IMR-90 (cell line): ENCODE data around the gene AHNAK. TPM values are rescaled to one million over a fixed set of nuclear protein-coding genes. Genes with fewer than 3 reads are reported as not detected.

Experiments used
- ATAC-seq: fragments of 200-7000 bp; cut with Tn5 transposase; 2 replicates; pipeline ENCODE4 v1.9.1; 2020; ENCODE audit warnings: low read depth, mild to moderate bottlenecking, moderate library complexity
- BruUV-seq: library from RNA; stranded (reverse); fragments of 400-500 nt; replicated peaks from 2 replicates; lab custom pipeline; 2021; lab: Mats Ljungman, UMichigan
- CTCF ChIA-PET: fragments of 300-600 bp; formaldehyde crosslinking; extraction: SDS; loops from one replicate; lab custom pipeline; 2021; ENCODE audit warnings: antibody characterized with exemption; lab: Yijun Ruan, JAX
- POLR2A ChIA-PET: fragments of 300-600 bp; sonication (Branson Sonifier 250); formaldehyde crosslinking; loops from one replicate; lab custom pipeline; 2022; ENCODE audit warnings: antibody characterized with exemption; ENCODE audit not compliant: unreplicated experiment; lab: Charles Lee
- DNase-seq: peaks from one replicate; pipeline ENCODE4 v3.0.0; 2013
- H2AFZ ChIP-seq: replicated peaks from 2 replicates; pipeline ENCODE3; 2013; ENCODE audit warnings: low read length, mild to moderate bottlenecking; ENCODE audit not compliant: poor library complexity
- H2AK5ac ChIP-seq: 2 replicates; pipeline ENCODE4 v1.6.1; 2013; ENCODE audit warnings: low read depth, low read length, inconsistent platforms
- H2AK9ac ChIP-seq: replicated peaks from 2 replicates; pipeline ENCODE3; 2013; ENCODE audit warnings: mild to moderate bottlenecking, low read depth, low read length, moderate library complexity; ENCODE audit not compliant: poor library complexity
- H2BK120ac ChIP-seq: 2 replicates; pipeline ENCODE4 v1.6.1; 2013; ENCODE audit warnings: low read depth, low read length, inconsistent platforms
- H2BK15ac ChIP-seq: 3 replicates; pipeline ENCODE4 v1.6.1; 2013; ENCODE audit warnings: low read depth, low read length, inconsistent platforms
- H2BK20ac ChIP-seq: 2 replicates; pipeline ENCODE4 v1.6.1; 2013; ENCODE audit warnings: low read depth, mild to moderate bottlenecking, inconsistent platforms, low read length, moderate library complexity
- H2BK5ac ChIP-seq: 2 replicates; pipeline ENCODE4 v1.6.1; 2013; ENCODE audit warnings: mild to moderate bottlenecking, low read depth, low read length, inconsistent platforms; ENCODE audit not compliant: poor library complexity, severe bottlenecking
- H3K14ac ChIP-seq: replicated peaks from 2 replicates; pipeline ENCODE4 v1.6.1; 2013; ENCODE audit warnings: low read depth, low read length, inconsistent platforms
- H3K18ac ChIP-seq: 2 replicates; pipeline ENCODE4 v1.6.1; 2013; ENCODE audit warnings: low read depth, low read length, control low read depth
- H3K23ac ChIP-seq: 2 replicates; pipeline ENCODE4 v1.6.1; 2013; ENCODE audit warnings: low read depth, low read length, inconsistent platforms
- H3K27ac ChIP-seq: 2 replicates; pipeline ENCODE4 v1.5.1; 2013; ENCODE audit warnings: mild to moderate bottlenecking, control low read depth, low read length; ENCODE audit not compliant: insufficient read depth
- H3K27me3 ChIP-seq: 2 replicates; pipeline ENCODE4 v1.6.1; 2013; ENCODE audit warnings: low read length; ENCODE audit not compliant: control insufficient read depth, insufficient read depth
- H3K36me3 ChIP-seq: 2 replicates; pipeline ENCODE4 v1.6.1; 2013; ENCODE audit warnings: low read length, mixed read lengths; ENCODE audit not compliant: control insufficient read depth, insufficient read depth
- H3K4ac ChIP-seq: 2 replicates; pipeline ENCODE4 v1.6.1; 2013; ENCODE audit warnings: low read depth, low read length, inconsistent platforms
- H3K4me1 ChIP-seq: 2 replicates; pipeline ENCODE4 v1.6.1; 2013; ENCODE audit warnings: low read length, mixed read lengths; ENCODE audit not compliant: control insufficient read depth, insufficient read depth
- H3K4me2 ChIP-seq: 2 replicates; pipeline ENCODE4 v1.6.1; 2013; ENCODE audit warnings: low read depth, mild to moderate bottlenecking, control low read depth, low read length, moderate library complexity
- H3K4me3 ChIP-seq: 2 replicates; pipeline ENCODE4 v1.5.1; 2013; ENCODE audit warnings: low read depth, mild to moderate bottlenecking, control low read depth, low read length, moderate library complexity; ENCODE audit not compliant: insufficient read depth
- H3K56ac ChIP-seq: 2 replicates; pipeline ENCODE4 v1.6.1; 2013; ENCODE audit warnings: low read length, inconsistent platforms; ENCODE audit not compliant: insufficient read depth; ENCODE audit errors: extremely low read depth
- H3K79me1 ChIP-seq, 2 experiments: 2 replicates each; pipeline ENCODE4 v1.6.1; 2013; ENCODE audit warnings: low read length in 2 of 2, inconsistent platforms in 1 of 2, low read depth in 1 of 2
- H3K9ac ChIP-seq: 2 replicates; pipeline ENCODE4 v1.6.1; 2013; ENCODE audit warnings: low read depth, low read length, control low read depth
- H3K9me1 ChIP-seq: 2 replicates; pipeline ENCODE4 v1.6.1; 2013; ENCODE audit warnings: low read length, inconsistent platforms; ENCODE audit not compliant: insufficient read depth
- H3K9me3 ChIP-seq: 2 replicates; pipeline ENCODE4 v1.6.1; 2013; ENCODE audit warnings: low read length; ENCODE audit not compliant: control insufficient read depth, insufficient read depth
- H4K20me1 ChIP-seq: 2 replicates; pipeline ENCODE4 v1.6.1; 2013; ENCODE audit warnings: low read length, inconsistent platforms; ENCODE audit not compliant: insufficient read depth
- H4K5ac ChIP-seq: 2 replicates; pipeline ENCODE4 v1.6.1; 2013; ENCODE audit warnings: mild to moderate bottlenecking, low read depth, low read length, control low read depth
- H4K8ac ChIP-seq, 2 experiments: 2 replicates each; pipeline ENCODE4 v1.6.1; 2013; ENCODE audit warnings: low read depth in 2 of 2, low read length in 2 of 2, control low read depth in 1 of 2, inconsistent platforms in 1 of 2
- H4K91ac ChIP-seq: 2 replicates; pipeline ENCODE4 v1.6.1; 2013; ENCODE audit warnings: low read depth, low read length, inconsistent platforms; ENCODE audit not compliant: insufficient read depth
- BHLHE40 ChIP-seq: fragments of 150-350 bp; IDR thresholded peaks from 2 replicates; pipeline ENCODE4 v1.6.1; 2016; ENCODE audit warnings: mild to moderate bottlenecking, low read depth, low read length
- CEBPB ChIP-seq: IDR thresholded peaks from 2 replicates; pipeline ENCODE4 v1.6.1; 2012; ENCODE audit warnings: low read depth, low read length, improper control_type of control experiment
- CHD1 ChIP-seq: IDR thresholded peaks from 2 replicates; pipeline ENCODE4 v1.6.1; 2012; ENCODE audit warnings: low read depth, low read length, improper control_type of control experiment
- ELK1 ChIP-seq: fragments of 150-350 bp; IDR thresholded peaks from 2 replicates; pipeline ENCODE4 v1.6.1; 2016; ENCODE audit warnings: low read depth, mild to moderate bottlenecking, low read length, moderate library complexity, borderline replicate concordance
- FOS ChIP-seq: fragments of 150-350 bp; IDR thresholded peaks from 2 replicates; pipeline ENCODE4 v1.6.1; 2016; ENCODE audit warnings: low read depth, low read length
- MAFK ChIP-seq: IDR thresholded peaks from 2 replicates; pipeline ENCODE4 v1.6.1; 2012; ENCODE audit warnings: low read depth, low read length, improper control_type of control experiment
- MAZ ChIP-seq: IDR thresholded peaks from 2 replicates; pipeline ENCODE4 v1.6.1; 2012; ENCODE audit warnings: low read depth, mild to moderate bottlenecking, low read length, improper control_type of control experiment, moderate library complexity, borderline replicate concordance
- MXI1 ChIP-seq: IDR thresholded peaks from 2 replicates; pipeline ENCODE4 v1.6.1; 2012; ENCODE audit warnings: low read depth, mild to moderate bottlenecking, low read length, moderate library complexity, borderline replicate concordance
- NFE2L2 ChIP-seq: fragments of 150-350 bp; IDR thresholded peaks from 2 replicates; pipeline ENCODE4 v1.6.1; 2016; ENCODE audit warnings: low read depth, mild to moderate bottlenecking, low read length
- POLR2A ChIP-seq: IDR thresholded peaks from 2 replicates; pipeline ENCODE4 v1.6.1; 2012; ENCODE audit warnings: mild to moderate bottlenecking, low read depth, low read length
- RAD21 ChIP-seq: IDR thresholded peaks from 2 replicates; pipeline ENCODE4 v1.6.1; 2012; ENCODE audit warnings: low read length, improper control_type of control experiment
- RCOR1 ChIP-seq: IDR thresholded peaks from 2 replicates; pipeline ENCODE4 v1.6.1; 2012; ENCODE audit warnings: mild to moderate bottlenecking, low read length, improper control_type of control experiment; ENCODE audit not compliant: insufficient replicate concordance
- RFX5 ChIP-seq: IDR thresholded peaks from 2 replicates; pipeline ENCODE4 v1.8.0; 2012; ENCODE audit warnings: low read depth, mild to moderate bottlenecking, low read length, moderate library complexity
- SMC3 ChIP-seq: fragments of 150-350 bp; IDR thresholded peaks from 2 replicates; pipeline ENCODE4 v1.6.1; 2016; ENCODE audit warnings: low read depth, mild to moderate bottlenecking, antibody characterized with exemption, low read length, moderate library complexity
- WGBS, 2 experiments: methylation state at CpG; one replicate each; pipeline versions ENCODE4 v1.1.5 to v1.1.7; 2013; ENCODE audit warnings: missing lambda C conversion rate in 2 of 2; ENCODE audit not compliant: insufficient read length in 1 of 2; ENCODE audit errors: extremely low coverage in 2 of 2; 5-methylcytosine and 5-hydroxymethylcytosine counted together
- dilution Hi-C: fragments of 300-500 bp; cut with HindIII; formaldehyde crosslinking; loops from one replicate; pipeline ENCODE4 v1.14.3; 2018; ENCODE audit warnings: low sequenced_read_pairs; ENCODE audit not compliant: unreplicated experiment
- in situ Hi-C: fragments of 300-500 bp; cut with MboI; formaldehyde crosslinking; loops from 3 replicates; pipeline ENCODE4 v1.14.3; 2019; ENCODE audit warnings: low sequenced_read_pairs, inconsistent platforms, mixed read lengths
- intact Hi-C: fragments of 100-400 bp; cut with micrococcal nuclease; formaldehyde crosslinking; loops from 2 replicates; pipeline ENCODE4 v1.10.0; 2022
- polyA plus RNA-seq, 3 experiments: library from polyadenylated mRNA; depleted of rRNA; stranded (reverse); fragments of >200 nt; gene quantifications; 2 replicates each; pipeline ENCODE4 v1.2.3, GENCODE V29; 2012; ENCODE audit warnings: low replicate concordance in 1 of 3
- total RNA-seq: library from RNA; depleted of rRNA; stranded (reverse); fragments of >200 nt; gene quantifications from 2 replicates; pipeline ENCODE4 v1.2.3, GENCODE V29; 2012
- TF ChIP-seq, protein P1 (sequence below): conservative IDR thresholded peaks from 2 replicates; pipeline ENCODE4 v1.5.1; 2012; ENCODE audit warnings: mild to moderate bottlenecking, low read depth, low read length, improper control_type of control experiment
- TF ChIP-seq, protein P2 (sequence below): fragments of 150-350 bp; IDR thresholded peaks from 2 replicates; pipeline ENCODE4 v1.6.1; 2017; ENCODE audit warnings: mild to moderate bottlenecking, antibody characterized with exemption, low read length, low read depth

AHNAK gene
- total and polyA plus RNA-seq, 2 of the 4 experiments (the other 2 are of a cell fraction): 95.1 to 695 TPM

GRCh38 chr11:62569611-62570010 is 23.0 kb upstream of the AHNAK start:
- WGBS, 2 experiments: no CpG with 5 or more reads among the region's 1 CpG

More at GRCh38 chr11:62569611-62570010, 23.0 kb upstream of the AHNAK start:
- Histone ChIP-seq H3K36me3 (peaks cover 57% of the 10 kb centered on the region), H2AK9ac (no peak overlapping the region), H3K9me3 (no peaks in the 10 kb centered on the region), H3K9ac (no peak overlapping the region), H2BK15ac (no peak overlapping the region), H3K4me2 (no peak overlapping the region), H3K27ac (no peak overlapping the region), H2BK120ac (no peak overlapping the region), H3K23ac (no peak overlapping the region), H3K9me1 (peaks cover 3% of the 10 kb centered on the region; the same call in 1 of the 2 replicates), H3K4me3 (no peak overlapping the region), H4K20me1 (peaks cover 66% of the 10 kb centered on the region), H3K56ac (no peak overlapping the region), H4K5ac (no peak overlapping the region), H3K27me3 (no peaks in the 10 kb centered on the region), H2BK5ac (no peak overlapping the region), H3K4ac (no peak overlapping the region), H3K79me1 (peaks cover 17 to 66% of the 10 kb centered on the region in 2 experiments), H4K8ac (no peak overlapping the region), H3K14ac (no peak overlapping the region), H2AFZ (no peak overlapping the region), H2BK20ac (no peak overlapping the region), H3K18ac (no peak overlapping the region), H3K4me1 (peaks cover 4% of the 10 kb centered on the region), H2AK5ac (no peak overlapping the region), H4K91ac (no peak overlapping the region)
- in situ Hi-C loops: no loop called here
- ATAC-seq (no peak), DNase-seq (no peak)
- CTCF ChIA-PET: interaction anchor here (1.8 kb wide), 1 partner anchor 9 kb away, joined by 6 read pairs; no protein-coding TSS in a partner anchor
- TF ChIP-seq, protein P1, sequence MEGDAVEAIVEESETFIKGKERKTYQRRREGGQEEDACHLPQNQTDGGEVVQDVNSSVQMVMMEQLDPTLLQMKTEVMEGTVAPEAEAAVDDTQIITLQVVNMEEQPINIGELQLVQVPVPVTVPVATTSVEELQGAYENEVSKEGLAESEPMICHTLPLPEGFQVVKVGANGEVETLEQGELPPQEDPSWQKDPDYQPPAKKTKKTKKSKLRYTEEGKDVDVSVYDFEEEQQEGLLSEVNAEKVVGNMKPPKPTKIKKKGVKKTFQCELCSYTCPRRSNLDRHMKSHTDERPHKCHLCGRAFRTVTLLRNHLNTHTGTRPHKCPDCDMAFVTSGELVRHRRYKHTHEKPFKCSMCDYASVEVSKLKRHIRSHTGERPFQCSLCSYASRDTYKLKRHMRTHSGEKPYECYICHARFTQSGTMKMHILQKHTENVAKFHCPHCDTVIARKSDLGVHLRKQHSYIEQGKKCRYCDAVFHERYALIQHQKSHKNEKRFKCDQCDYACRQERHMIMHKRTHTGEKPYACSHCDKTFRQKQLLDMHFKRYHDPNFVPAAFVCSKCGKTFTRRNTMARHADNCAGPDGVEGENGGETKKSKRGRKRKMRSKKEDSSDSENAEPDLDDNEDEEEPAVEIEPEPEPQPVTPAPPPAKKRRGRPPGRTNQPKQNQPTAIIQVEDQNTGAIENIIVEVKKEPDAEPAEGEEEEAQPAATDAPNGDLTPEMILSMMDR: no peak
- TF ChIP-seq CEBPB: no peak
- no peak for TF ChIP-seq MXI1
- no peak for TF ChIP-seq SMC3
- TF ChIP-seq RFX5: no peak
- no peak for TF ChIP-seq MAFK
- no peak for TF ChIP-seq RAD21
- TF ChIP-seq CHD1: no peak
- TF ChIP-seq FOS: no peak
- no peak for TF ChIP-seq RCOR1
- TF ChIP-seq NFE2L2: no peak
- no peak for TF ChIP-seq ELK1
- TF ChIP-seq POLR2A: no peak
- TF ChIP-seq, protein P2, sequence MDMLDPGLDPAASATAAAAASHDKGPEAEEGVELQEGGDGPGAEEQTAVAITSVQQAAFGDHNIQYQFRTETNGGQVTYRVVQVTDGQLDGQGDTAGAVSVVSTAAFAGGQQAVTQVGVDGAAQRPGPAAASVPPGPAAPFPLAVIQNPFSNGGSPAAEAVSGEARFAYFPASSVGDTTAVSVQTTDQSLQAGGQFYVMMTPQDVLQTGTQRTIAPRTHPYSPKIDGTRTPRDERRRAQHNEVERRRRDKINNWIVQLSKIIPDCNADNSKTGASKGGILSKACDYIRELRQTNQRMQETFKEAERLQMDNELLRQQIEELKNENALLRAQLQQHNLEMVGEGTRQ: no peak
- TF ChIP-seq BHLHE40: no peak
- TF ChIP-seq MAZ: no peak
- BruUV-seq: no TSS peak
- POLR2A ChIA-PET: interaction anchor here (1.1 kb wide), 1 partner anchor 9 kb away, joined by 4 read pairs; no protein-coding TSS in a partner anchor
- dilution Hi-C loops: no loop called here
- intact Hi-C loops: no loop called here
